Liver (tissue), 9 donors: ENCODE results near the gene HRH2. TPM values are rescaled to one million over a fixed set of nuclear protein-coding genes. Genes with fewer than 3 reads are reported as not detected.

Experiments used
- DNase-seq: peaks from one replicate; pipeline ENCODE4 v3.0.0-alpha.2; 2017; ENCODE audit warnings: low spot score
- H3K27ac ChIP-seq, 2 donors: one replicate each; pipeline ENCODE4 v1.7.0; 2013; ENCODE audit warnings: inconsistent platforms in 2 of 2, low read length in 2 of 2, control low read depth in 1 of 2, low read depth in 1 of 2, mild to moderate bottlenecking in 1 of 2
- H3K27me3 ChIP-seq, 4 donors: one replicate each; pipeline versions ENCODE4 v1.6.1 to v1.7.0; 2013; ENCODE audit warnings: low read length in 3 of 4, inconsistent platforms in 1 of 4, mild to moderate bottlenecking in 1 of 4, moderate library complexity in 1 of 4; ENCODE audit not compliant: control insufficient read depth in 4 of 4, insufficient read depth in 4 of 4
- H3K36me3 ChIP-seq, 4 donors: one replicate each; pipeline versions ENCODE4 v1.6.1 to v1.7.0; 2013; ENCODE audit warnings: low read length in 3 of 4, mild to moderate bottlenecking in 3 of 4, low read depth in 1 of 4, moderate library complexity in 1 of 4; ENCODE audit not compliant: control insufficient read depth in 4 of 4, insufficient read depth in 3 of 4
- H3K4me1 ChIP-seq, 4 donors: one replicate each; pipeline versions ENCODE4 v1.6.1 to v1.7.0; 2013; ENCODE audit warnings: low read length in 3 of 4, mild to moderate bottlenecking in 3 of 4, moderate library complexity in 1 of 4; ENCODE audit not compliant: control insufficient read depth in 4 of 4, insufficient read depth in 4 of 4
- H3K4me3 ChIP-seq, 3 donors: one replicate each; pipeline versions ENCODE4 v1.6.1 to v1.7.0; 2013; ENCODE audit warnings: low read length in 3 of 3, control low read depth in 1 of 3, low read depth in 1 of 3, mild to moderate bottlenecking in 1 of 3
- H3K9ac ChIP-seq, 2 donors: one replicate each; pipeline ENCODE4 v1.7.0; 2013; ENCODE audit warnings: low read length in 2 of 2, mild to moderate bottlenecking in 2 of 2, moderate library complexity in 2 of 2, control low read depth in 1 of 2, low read depth in 1 of 2
- H3K9me3 ChIP-seq, 4 donors: one replicate each; pipeline versions ENCODE4 v1.6.1 to v1.7.0; 2013; ENCODE audit warnings: low read length in 3 of 4; ENCODE audit not compliant: control insufficient read depth in 4 of 4
- EGR1 ChIP-seq, 2 donors: IDR thresholded peaks; 2 replicates each; pipeline ENCODE4 v1.6.1; 2016 to 2018; ENCODE audit warnings: antibody characterized with exemption in 2 of 2, low read depth in 2 of 2
- FOXA1 ChIP-seq: IDR thresholded peaks from 2 replicates; pipeline ENCODE4 v1.6.1; 2016; ENCODE audit warnings: antibody characterized with exemption
- HNF4A ChIP-seq, 2 donors: conservative IDR thresholded peaks; 2 replicates each; pipeline ENCODE4 v1.6.1; 2016; ENCODE audit warnings: antibody characterized with exemption in 2 of 2, mild to moderate bottlenecking in 2 of 2
- HNF4G ChIP-seq: IDR thresholded peaks from 2 replicates; pipeline ENCODE4 v1.6.1; 2016; ENCODE audit warnings: antibody characterized with exemption
- JUND ChIP-seq, 2 donors: IDR thresholded peaks; 2 replicates each; pipeline ENCODE4 v1.6.1; 2016; ENCODE audit warnings: antibody characterized with exemption in 2 of 2
- NR2F2 ChIP-seq: IDR thresholded peaks from 2 replicates; pipeline ENCODE4 v1.6.1; 2016; ENCODE audit warnings: antibody characterized with exemption
- RAD21 ChIP-seq, 2 donors: IDR thresholded peaks; 2 replicates each; pipeline ENCODE4 v1.6.1; 2016; ENCODE audit warnings: antibody characterized with exemption in 2 of 2, mild to moderate bottlenecking in 2 of 2
- WGBS: extraction: QIAGEN DNeasy Blood & Tissue Kit; methylation state at CpG from one replicate; pipeline ENCODE4 v1.1.7; 2013; 5-methylcytosine and 5-hydroxymethylcytosine counted together
- polyA plus RNA-seq, 2 donors: library from polyadenylated mRNA; stranded (reverse) in 1 of 2; unstranded in 1 of 2; fragments of 200-250 nt in 1 of 2; fragments of >200 nt in 1 of 2; fragmentation: Nextera tagmentation in 1 of 2; extraction: Ambion mirVana in 1 of 2; gene quantifications; one replicate each; pipeline versions ENCODE4 v1.2.1 to v1.2.3, GENCODE V29; 2013 to 2015
- total RNA-seq, 2 donors: library from RNA; depleted of rRNA; stranded (reverse); fragments of >200 nt; gene quantifications; one replicate each; pipeline ENCODE4 v1.2.3, GENCODE V29; 2014
- TF ChIP-seq, protein P1 (sequence below): fragments of 150-350 bp; IDR thresholded peaks from 2 replicates; pipeline ENCODE4 v1.5.1; 2017; ENCODE audit warnings: improper control_type of control experiment, low read depth, low read length; ENCODE audit not compliant: missing input control
- TF ChIP-seq, protein P2 (sequence below): IDR thresholded peaks from 2 replicates; pipeline ENCODE4 v1.6.1; 2016; ENCODE audit warnings: antibody characterized with exemption, mild to moderate bottlenecking
- TF ChIP-seq, protein P3 (sequence below): IDR thresholded peaks from 2 replicates; pipeline ENCODE4 v1.6.1; 2016; ENCODE audit warnings: antibody characterized with exemption
- TF ChIP-seq, protein P4 (sequence below): IDR thresholded peaks from 2 replicates; pipeline ENCODE4 v1.6.1; 2016; ENCODE audit warnings: antibody characterized with exemption
- donor health status: healthy.
- donor health status: healthy.
- donor health status: healthy.
- donor health status: healthy.
- donor health status: healthy.

HRH2 gene
- total and polyA plus RNA-seq, 4 donors = 0.44 to 2.6 (median 1.3) TPM

DNA sequence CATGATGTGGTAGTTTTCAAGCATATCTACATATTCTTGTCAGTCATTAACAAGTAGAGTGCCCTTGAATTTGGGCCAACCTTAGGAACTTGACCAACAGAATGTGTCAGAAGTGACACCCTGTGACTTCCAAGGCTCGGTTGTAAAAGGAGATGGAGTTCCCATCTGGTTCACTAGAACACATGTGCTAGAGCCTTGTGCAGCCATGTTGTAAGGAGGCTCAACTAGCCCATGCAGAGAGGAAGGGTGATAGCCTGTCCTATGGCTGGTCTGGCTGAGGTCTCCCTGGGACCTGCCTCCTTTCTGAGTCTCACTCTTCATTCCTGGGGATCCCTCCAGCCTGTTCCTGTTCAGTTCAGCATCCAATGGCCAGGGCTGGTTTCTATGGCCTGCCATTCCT is 28.1 kb upstream of the HRH2 start:
- 76% methylated on average over 1 of the region's 1 CpG for WGBS
- no peaks in the 10 kb centered on the region for H3K27me3 ChIP-seq
- H3K4me1 ChIP-seq = no peaks in the 10 kb centered on the region
- DNase-seq = no peak
- no peaks in the 10 kb centered on the region for H3K36me3 ChIP-seq
- peaks cover 4 to 15% (median 12%) of the 10 kb centered on the region in 4 donors for H3K9me3 ChIP-seq
- no peak overlapping the region for H3K27ac ChIP-seq
- TF ChIP-seq JUND (IDR thresholded peaks at IDR 0.05) (no peak), EGR1 (IDR thresholded peaks at IDR 0.05; ENCODE audit: low read depth in 2 of 2) (no peak), HNF4A (conservative IDR thresholded peaks at IDR 0.05) (no peak), FOXA1 (no peak)
- no peak overlapping the region for H3K4me3 ChIP-seq
- H3K9ac ChIP-seq = no peak overlapping the region

DNA sequence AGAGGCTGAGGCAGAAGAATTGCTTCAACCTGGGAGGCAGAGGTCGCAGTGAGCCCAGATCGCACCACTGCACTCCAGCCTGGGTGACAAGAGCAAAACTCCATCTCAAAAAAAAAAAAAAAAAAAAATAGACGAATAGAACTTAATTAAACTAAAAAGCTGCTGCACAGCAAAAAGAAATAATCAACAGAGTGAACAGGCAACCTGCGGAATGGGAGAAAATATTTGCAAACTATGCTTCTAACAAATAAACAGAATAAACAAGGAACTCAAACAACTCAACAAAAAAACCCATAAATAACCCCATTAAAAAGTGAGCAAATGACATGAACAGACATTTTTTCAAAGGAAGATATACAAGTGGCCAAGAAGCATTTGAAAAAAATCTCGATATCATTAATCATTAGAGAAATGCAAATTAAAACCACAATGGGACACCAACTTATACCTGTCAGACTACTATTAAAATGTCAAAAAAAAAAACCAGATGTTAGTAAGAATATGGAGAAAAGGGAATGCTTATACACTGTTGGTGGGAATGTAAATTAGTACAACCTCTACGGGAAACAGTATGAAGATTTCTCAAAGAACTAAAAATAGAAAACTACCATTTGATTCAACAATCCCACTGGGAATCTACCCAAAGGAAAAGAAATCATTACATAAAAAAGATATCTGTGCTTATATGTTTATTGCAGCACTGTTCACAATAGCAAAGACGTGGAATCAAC is 21.9 kb upstream of the HRH2 start:
- TF ChIP-seq HNF4G = no peak
- no peak for TF ChIP-seq RAD21 (IDR thresholded peaks at IDR 0.05)
- TF ChIP-seq FOXA1 = no peak
- TF ChIP-seq, protein P1, sequence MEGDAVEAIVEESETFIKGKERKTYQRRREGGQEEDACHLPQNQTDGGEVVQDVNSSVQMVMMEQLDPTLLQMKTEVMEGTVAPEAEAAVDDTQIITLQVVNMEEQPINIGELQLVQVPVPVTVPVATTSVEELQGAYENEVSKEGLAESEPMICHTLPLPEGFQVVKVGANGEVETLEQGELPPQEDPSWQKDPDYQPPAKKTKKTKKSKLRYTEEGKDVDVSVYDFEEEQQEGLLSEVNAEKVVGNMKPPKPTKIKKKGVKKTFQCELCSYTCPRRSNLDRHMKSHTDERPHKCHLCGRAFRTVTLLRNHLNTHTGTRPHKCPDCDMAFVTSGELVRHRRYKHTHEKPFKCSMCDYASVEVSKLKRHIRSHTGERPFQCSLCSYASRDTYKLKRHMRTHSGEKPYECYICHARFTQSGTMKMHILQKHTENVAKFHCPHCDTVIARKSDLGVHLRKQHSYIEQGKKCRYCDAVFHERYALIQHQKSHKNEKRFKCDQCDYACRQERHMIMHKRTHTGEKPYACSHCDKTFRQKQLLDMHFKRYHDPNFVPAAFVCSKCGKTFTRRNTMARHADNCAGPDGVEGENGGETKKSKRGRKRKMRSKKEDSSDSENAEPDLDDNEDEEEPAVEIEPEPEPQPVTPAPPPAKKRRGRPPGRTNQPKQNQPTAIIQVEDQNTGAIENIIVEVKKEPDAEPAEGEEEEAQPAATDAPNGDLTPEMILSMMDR = no peak
- no peak for TF ChIP-seq HNF4A (conservative IDR thresholded peaks at IDR 0.05)
- TF ChIP-seq, protein P2, sequence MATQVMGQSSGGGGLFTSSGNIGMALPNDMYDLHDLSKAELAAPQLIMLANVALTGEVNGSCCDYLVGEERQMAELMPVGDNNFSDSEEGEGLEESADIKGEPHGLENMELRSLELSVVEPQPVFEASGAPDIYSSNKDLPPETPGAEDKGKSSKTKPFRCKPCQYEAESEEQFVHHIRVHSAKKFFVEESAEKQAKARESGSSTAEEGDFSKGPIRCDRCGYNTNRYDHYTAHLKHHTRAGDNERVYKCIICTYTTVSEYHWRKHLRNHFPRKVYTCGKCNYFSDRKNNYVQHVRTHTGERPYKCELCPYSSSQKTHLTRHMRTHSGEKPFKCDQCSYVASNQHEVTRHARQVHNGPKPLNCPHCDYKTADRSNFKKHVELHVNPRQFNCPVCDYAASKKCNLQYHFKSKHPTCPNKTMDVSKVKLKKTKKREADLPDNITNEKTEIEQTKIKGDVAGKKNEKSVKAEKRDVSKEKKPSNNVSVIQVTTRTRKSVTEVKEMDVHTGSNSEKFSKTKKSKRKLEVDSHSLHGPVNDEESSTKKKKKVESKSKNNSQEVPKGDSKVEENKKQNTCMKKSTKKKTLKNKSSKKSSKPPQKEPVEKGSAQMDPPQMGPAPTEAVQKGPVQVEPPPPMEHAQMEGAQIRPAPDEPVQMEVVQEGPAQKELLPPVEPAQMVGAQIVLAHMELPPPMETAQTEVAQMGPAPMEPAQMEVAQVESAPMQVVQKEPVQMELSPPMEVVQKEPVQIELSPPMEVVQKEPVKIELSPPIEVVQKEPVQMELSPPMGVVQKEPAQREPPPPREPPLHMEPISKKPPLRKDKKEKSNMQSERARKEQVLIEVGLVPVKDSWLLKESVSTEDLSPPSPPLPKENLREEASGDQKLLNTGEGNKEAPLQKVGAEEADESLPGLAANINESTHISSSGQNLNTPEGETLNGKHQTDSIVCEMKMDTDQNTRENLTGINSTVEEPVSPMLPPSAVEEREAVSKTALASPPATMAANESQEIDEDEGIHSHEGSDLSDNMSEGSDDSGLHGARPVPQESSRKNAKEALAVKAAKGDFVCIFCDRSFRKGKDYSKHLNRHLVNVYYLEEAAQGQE = no peak
- TF ChIP-seq NR2F2 = no peak
- TF ChIP-seq, protein P3, sequence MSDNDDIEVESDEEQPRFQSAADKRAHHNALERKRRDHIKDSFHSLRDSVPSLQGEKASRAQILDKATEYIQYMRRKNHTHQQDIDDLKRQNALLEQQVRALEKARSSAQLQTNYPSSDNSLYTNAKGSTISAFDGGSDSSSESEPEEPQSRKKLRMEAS = no peak
- TF ChIP-seq, protein P4, sequence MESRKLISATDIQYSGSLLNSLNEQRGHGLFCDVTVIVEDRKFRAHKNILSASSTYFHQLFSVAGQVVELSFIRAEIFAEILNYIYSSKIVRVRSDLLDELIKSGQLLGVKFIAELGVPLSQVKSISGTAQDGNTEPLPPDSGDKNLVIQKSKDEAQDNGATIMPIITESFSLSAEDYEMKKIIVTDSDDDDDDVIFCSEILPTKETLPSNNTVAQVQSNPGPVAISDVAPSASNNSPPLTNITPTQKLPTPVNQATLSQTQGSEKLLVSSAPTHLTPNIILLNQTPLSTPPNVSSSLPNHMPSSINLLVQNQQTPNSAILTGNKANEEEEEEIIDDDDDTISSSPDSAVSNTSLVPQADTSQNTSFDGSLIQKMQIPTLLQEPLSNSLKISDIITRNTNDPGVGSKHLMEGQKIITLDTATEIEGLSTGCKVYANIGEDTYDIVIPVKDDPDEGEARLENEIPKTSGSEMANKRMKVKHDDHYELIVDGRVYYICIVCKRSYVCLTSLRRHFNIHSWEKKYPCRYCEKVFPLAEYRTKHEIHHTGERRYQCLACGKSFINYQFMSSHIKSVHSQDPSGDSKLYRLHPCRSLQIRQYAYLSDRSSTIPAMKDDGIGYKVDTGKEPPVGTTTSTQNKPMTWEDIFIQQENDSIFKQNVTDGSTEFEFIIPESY = no peak
- Histone ChIP-seq H3K9ac (no peak overlapping the region), H3K4me3 (no peak overlapping the region), H3K27ac (no peak overlapping the region), H3K9me3 (no peaks in the 10 kb centered on the region), H3K4me1 (no peaks in the 10 kb centered on the region), H3K36me3 (no peaks in the 10 kb centered on the region), H3K27me3 (peaks cover 0 to 2% (median 0%) of the 10 kb centered on the region in 4 donors)
- no peak for DNase-seq
- 60% methylated on average over 7 of the region's 7 CpGs for WGBS
